Stomach (tissue), 4 donors: ENCODE results near the gene CDKN1C.
A peak's percentile ranks its signal among the peaks of the same experiment; 100 is the strongest.

Experiments used
- CTCF ChIP-seq, 7 experiments: fragments of 450-650 bp in 4 of 7; fragments of 200-600 bp in 3 of 7; sonication (generic) in 3 of 7; IDR thresholded peaks; one replicate each; pipeline ENCODE4 v1.5.1; 2016 to 2019; ENCODE audit warnings: antibody characterized with exemption in 7 of 7, control low read depth in 2 of 7, mild to moderate bottlenecking in 1 of 7
- EP300 ChIP-seq: sonication (generic); formaldehyde crosslinking; IDR thresholded peaks from one replicate; pipeline ENCODE4 v1.6.1; 2017; ENCODE audit warnings: antibody characterized with exemption
- POLR2A ChIP-seq, 4 donors: fragments of 450-650 bp; IDR thresholded peaks; one replicate each; pipeline ENCODE4 v1.6.1; 2016; ENCODE audit warnings: antibody characterized with exemption in 4 of 4, control low read depth in 2 of 4, mild to moderate bottlenecking in 1 of 4, moderate library complexity in 1 of 4
- POLR2AphosphoS5 ChIP-seq, 3 donors: sonication (generic); formaldehyde crosslinking; IDR thresholded peaks; one replicate each; pipeline ENCODE4 v1.6.1; 2016; ENCODE audit warnings: antibody characterized with exemption in 3 of 3

GRCh38 chr11:2928605-2929530, 43.3 kb upstream of the CDKN1C start, which contains the start of gene PHLDA2:
- no peak for TF ChIP-seq CTCF (IDR thresholded peaks at IDR 0.05)
- TF ChIP-seq POLR2AphosphoS5 (IDR thresholded peaks at IDR 0.05): peak in 2 of 3 donors; percentile 92 to 97
- no peak for TF ChIP-seq EP300
- peak in 2 of 4 donors; percentile 60 to 83 for TF ChIP-seq POLR2A (IDR thresholded peaks at IDR 0.05)
